B cell (primary cell): ENCODE data around the gene KIAA0586.

Source experiments
- EZH2 ChIP-seq: IDR thresholded peaks from 2 replicates; pipeline ENCODE4 v1.6.1; 2012; ENCODE audit warnings: borderline replicate concordance, low read depth, mild to moderate bottlenecking, moderate library complexity, low read length; ENCODE audit not compliant: insufficient read depth, poor library complexity, severe bottlenecking
- TF ChIP-seq, protein P1 (sequence below): fragments of 200-600 bp; IDR thresholded peaks from one replicate; pipeline ENCODE4 v1.8.0; 2022; ENCODE audit warnings: antibody characterized with exemption, mild to moderate bottlenecking

DNA sequence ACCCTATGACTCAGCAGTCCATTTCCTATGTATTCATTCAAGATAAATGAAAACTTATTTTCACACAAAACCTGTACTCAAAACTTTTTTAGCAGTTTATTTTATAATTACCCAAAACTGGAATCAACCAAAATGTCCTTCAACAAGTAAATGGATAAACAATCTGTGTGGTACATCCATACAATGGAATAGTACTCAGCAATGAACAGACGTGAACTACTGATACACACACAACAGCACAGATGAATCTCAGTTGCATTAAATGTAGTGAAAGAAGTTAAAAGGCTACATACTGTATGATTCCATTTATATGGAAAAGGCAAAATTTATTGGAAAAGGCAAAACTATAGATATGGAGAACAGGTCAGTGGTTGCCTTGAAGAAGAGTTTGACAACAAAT, 90.1 kb downstream of the KIAA0586 start:
- TF ChIP-seq, protein P1, sequence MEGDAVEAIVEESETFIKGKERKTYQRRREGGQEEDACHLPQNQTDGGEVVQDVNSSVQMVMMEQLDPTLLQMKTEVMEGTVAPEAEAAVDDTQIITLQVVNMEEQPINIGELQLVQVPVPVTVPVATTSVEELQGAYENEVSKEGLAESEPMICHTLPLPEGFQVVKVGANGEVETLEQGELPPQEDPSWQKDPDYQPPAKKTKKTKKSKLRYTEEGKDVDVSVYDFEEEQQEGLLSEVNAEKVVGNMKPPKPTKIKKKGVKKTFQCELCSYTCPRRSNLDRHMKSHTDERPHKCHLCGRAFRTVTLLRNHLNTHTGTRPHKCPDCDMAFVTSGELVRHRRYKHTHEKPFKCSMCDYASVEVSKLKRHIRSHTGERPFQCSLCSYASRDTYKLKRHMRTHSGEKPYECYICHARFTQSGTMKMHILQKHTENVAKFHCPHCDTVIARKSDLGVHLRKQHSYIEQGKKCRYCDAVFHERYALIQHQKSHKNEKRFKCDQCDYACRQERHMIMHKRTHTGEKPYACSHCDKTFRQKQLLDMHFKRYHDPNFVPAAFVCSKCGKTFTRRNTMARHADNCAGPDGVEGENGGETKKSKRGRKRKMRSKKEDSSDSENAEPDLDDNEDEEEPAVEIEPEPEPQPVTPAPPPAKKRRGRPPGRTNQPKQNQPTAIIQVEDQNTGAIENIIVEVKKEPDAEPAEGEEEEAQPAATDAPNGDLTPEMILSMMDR: no peak
- TF ChIP-seq EZH2: no peak
